Measurements from ENCODE around the gene EIF4G1. TPM values are rescaled to one million over a fixed set of nuclear protein-coding genes. Genes with fewer than 3 reads are reported as not detected.

The EIF4G1 gene
- total RNA-seq, 4 donors from 2014 or later, result 233 to 431 (median 300) TPM

GRCh38 chr3:184306341-184306972, 7.9 kb upstream of the EIF4G1 start:
- Histone ChIP-seq H3K4me1 (peaks cover 0 to 8% (median 0%) of the 10 kb centered on the region in 3 donors), H3K9me3 (no peaks in the 10 kb centered on the region), H3K27me3 (no peaks in the 10 kb centered on the region), H3K4me3 (no peak overlapping the region), H3K27ac (no peak overlapping the region), H3K36me3 (peaks cover 0 to 81% of the 10 kb centered on the region in 2 donors)
- 68% methylated on average over 3 of the region's 4 CpGs; no CpG with 5 or more reads in 1 of the 2 donors for WGBS, 2 donors (ENCODE audit: low coverage in 1 of 2)
- TF ChIP-seq POLR2AphosphoS5 (IDR thresholded peaks at IDR 0.05) (no peak), POLR2A (IDR thresholded peaks at IDR 0.05) (no peak), EP300 (IDR thresholded peaks at IDR 0.05) (no peak), CTCF (IDR thresholded peaks at IDR 0.05) (no peak)
- ATAC-seq, result no peak

DNA sequence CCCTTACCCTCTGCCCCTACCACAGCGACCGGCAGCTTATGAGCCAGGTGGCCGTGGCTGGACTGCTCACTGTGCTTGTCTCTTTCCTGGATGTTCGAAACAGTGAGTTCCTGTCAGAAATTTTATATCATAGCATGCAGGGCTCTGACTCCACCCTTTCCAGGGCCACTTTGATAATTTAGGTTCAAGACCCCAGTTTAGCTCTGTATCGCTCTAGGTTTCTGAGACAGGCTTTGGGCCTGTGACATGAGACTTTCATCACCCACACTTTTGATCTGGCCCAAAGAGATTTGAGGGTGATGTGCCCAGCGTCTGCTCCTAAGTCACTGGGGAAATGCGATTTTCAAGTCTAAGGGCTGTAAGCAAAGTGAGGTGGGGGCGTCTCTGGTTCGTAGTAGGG, 6.5 kb upstream of the EIF4G1 start:
- no peak overlapping the region for H3K4me3 ChIP-seq
- H3K27me3 ChIP-seq, result no peaks in the 10 kb centered on the region
- ATAC-seq, result no peak
- H3K9me3 ChIP-seq, result no peaks in the 10 kb centered on the region
- no peak for TF ChIP-seq POLR2AphosphoS5 (IDR thresholded peaks at IDR 0.05)
- no peak for TF ChIP-seq CTCF (IDR thresholded peaks at IDR 0.05)
- no peak for TF ChIP-seq POLR2A (IDR thresholded peaks at IDR 0.05)
- no peak for TF ChIP-seq EP300 (IDR thresholded peaks at IDR 0.05)
- 89 to 100% methylated on average over 5 to 7 of the region's 9 CpGs for WGBS, 2 donors (ENCODE audit: low coverage in 1 of 2)
- H3K4me1 ChIP-seq, result no peaks in the 10 kb centered on the region
- H3K36me3 ChIP-seq, result peaks cover 0 to 66% of the 10 kb centered on the region in 2 donors
- H3K27ac ChIP-seq, result no peak overlapping the region

- no peak overlapping the region for H3K27ac ChIP-seq
- no peaks in the 10 kb centered on the region for H3K27me3 ChIP-seq
- ATAC-seq, result no peak
- H3K36me3 ChIP-seq, result peaks cover 0 to 58% of the 10 kb centered on the region in 2 donors
- peaks cover 0 to 4% (median under 1%) of the 10 kb centered on the region in 3 donors for H3K4me1 ChIP-seq
- TF ChIP-seq CTCF (IDR thresholded peaks at IDR 0.05) (no peak), POLR2A (IDR thresholded peaks at IDR 0.05) (no peak), EP300 (IDR thresholded peaks at IDR 0.05) (no peak), POLR2AphosphoS5 (IDR thresholded peaks at IDR 0.05) (no peak)
- 80 to 82% methylated on average over 1 to 4 of the region's 7 CpGs for WGBS, 2 donors (ENCODE audit: low coverage in 1 of 2)
- no peaks in the 10 kb centered on the region for H3K9me3 ChIP-seq
- H3K4me3 ChIP-seq, result no peak overlapping the region
Observed at GRCh38 chr3:184308744-184309143, 5.7 kb upstream of the EIF4G1 start.

DNA sequence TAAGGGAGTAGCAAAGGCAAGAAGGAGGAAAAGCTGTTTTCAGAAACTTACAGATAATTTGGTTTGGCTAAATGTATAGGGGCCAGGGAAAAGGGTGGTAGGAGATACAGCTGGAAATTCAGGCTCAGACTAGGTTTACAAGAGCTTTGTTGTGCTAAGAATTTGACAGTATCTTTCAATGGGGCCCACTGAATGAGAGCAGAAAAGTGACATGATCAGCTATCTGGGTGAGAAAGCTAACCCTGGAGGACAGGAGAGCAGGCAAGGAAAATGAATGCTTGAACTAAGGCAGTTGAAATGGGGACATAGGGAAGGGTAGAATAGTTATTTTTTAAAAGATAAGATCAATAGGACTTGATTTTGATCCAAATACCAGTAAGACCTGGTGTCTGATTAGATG, 2.8 kb upstream of the EIF4G1 start:
- H3K4me1 ChIP-seq, result peaks cover 0 to 20% (median 10%) of the 10 kb centered on the region in 3 donors
- ATAC-seq, result no peak
- no peaks in the 10 kb centered on the region for H3K27me3 ChIP-seq
- no peaks in the 10 kb centered on the region for H3K9me3 ChIP-seq
- no peak overlapping the region for H3K27ac ChIP-seq
- H3K36me3 ChIP-seq, result peaks cover 0 to 29% of the 10 kb centered on the region in 2 donors
- TF ChIP-seq CTCF (IDR thresholded peaks at IDR 0.05) (no peak), POLR2A (IDR thresholded peaks at IDR 0.05) (no peak), EP300 (IDR thresholded peaks at IDR 0.05) (no peak), POLR2AphosphoS5 (IDR thresholded peaks at IDR 0.05) (no peak)
- H3K4me3 ChIP-seq, result no peak overlapping the region

Measured in gastroesophageal sphincter (tissue), 4 donors.